Epithelial cell of alveolus of lung (primary cell): ENCODE results near the gene C5orf63. TPM values are rescaled to one million over a fixed set of nuclear protein-coding genes. Genes with fewer than 3 reads are reported as not detected.

Experiments used
- total RNA-seq: library from RNA; depleted of rRNA; stranded (reverse); fragments of >200 nt; gene quantifications from 2 replicates; pipeline ENCODE4 v1.2.1, GENCODE V29; 2015

The C5orf63 gene
- total RNA-seq, result 2.0 and 3.9 TPM in 2 replicates

GRCh38 chr5:127072861-127073846 lies at the start of gene C5orf63:
C5orf63 (minus strand) TSS chr5:127073502; CDS start chr5:127058995, 14,507 bp downstream.

GRCh38 chr5:127030259-127031146 lies 42.8 kb downstream of the C5orf63 start, which contains the start of gene MARCHF3:
MARCHF3 (minus strand) TSS chr5:127030558; CDS start chr5:126918171, 112,387 bp downstream.

Other genes starting within 250 kb of the C5orf63 start
- 2.0 and 6.6 TPM in 2 replicates for gene MARCHF3, start 42.9 kb downstream of the C5orf63 start, total RNA-seq
- gene MEGF10, start 217.3 kb upstream of the C5orf63 start, total RNA-seq, result 0.96 and 6.3 TPM in 2 replicates